ENCODE data around the gene TLR4. TPM values are rescaled to one million over a fixed set of nuclear protein-coding genes. Genes with fewer than 3 reads are reported as not detected.

TLR4 gene
- total and polyA plus RNA-seq, 2 experiments from 2014 or later = 0.06 to 0.17 TPM

- Histone ChIP-seq H3F3A (replicated peaks; ENCODE audit: low read depth) (no peaks in the 10 kb centered on the region), H3K27ac (ENCODE audit: low read depth) (no peak overlapping the region), H3K36me3 (ENCODE audit: insufficient read depth) (no peaks in the 10 kb centered on the region), H3K79me2 (replicated peaks; ENCODE audit: insufficient read depth) (no peaks in the 10 kb centered on the region), H4K20me1 (replicated peaks; ENCODE audit: insufficient read depth) (no peaks in the 10 kb centered on the region), H3K27me3 (ENCODE audit: insufficient read depth) (no peaks in the 10 kb centered on the region), H2AFZ (peak overlapping the region; percentile 40; the same call in 1 of the 2 replicates), H3K9me2 (ENCODE audit: insufficient read depth) (no peaks in the 10 kb centered on the region), H3K4me1 (ENCODE audit: insufficient read depth) (peaks cover 7% of the 10 kb centered on the region; the same call in 1 of the 2 replicates), H3K4me3 (no peak overlapping the region), H3K4me2 (no peak overlapping the region)
- Mint-ChIP-seq H3K27me3 (ENCODE audit: insufficient read depth, low read depth, poor library complexity) (no peaks in the 10 kb centered on the region), H3K36me3 (ENCODE audit: low read depth) (no peaks in the 10 kb centered on the region), H3K27ac (peak overlapping the region; percentile 18; the same call in 1 of the 2 replicates), H3K4me3 (no peak overlapping the region), H3K9me3 (peaks cover 42% of the 10 kb centered on the region), H3K4me1 (peaks cover 10% of the 10 kb centered on the region)
- ATAC-seq = no peak
- TF ChIP-seq ZNF331 (CRISPR knock-in tag; IDR thresholded peaks at IDR 0.05; ENCODE audit: low read depth) = no peak
- no peak for TF ChIP-seq POLR2AphosphoS5 (IDR thresholded peaks at IDR 0.05; ENCODE audit: low read depth)
- TF ChIP-seq EZH2phosphoT487 (IDR thresholded peaks at IDR 0.05; ENCODE audit: unreplicated experiment) = no peak
- no peak for TF ChIP-seq CREB1 (CRISPR knock-in tag; IDR thresholded peaks at IDR 0.05; ENCODE audit: low read depth)
- TF ChIP-seq CTCF (conservative IDR thresholded peaks at IDR 0.05; ENCODE audit: low read depth in 2 of 2) = no peak
- no peak for TF ChIP-seq NANOG (IDR thresholded peaks at IDR 0.05; ENCODE audit: borderline replicate concordance)
- TF ChIP-seq REST (IDR thresholded peaks at IDR 0.05; ENCODE audit: unreplicated experiment) = no peak
- no peak for TF ChIP-seq EZH2 (IDR thresholded peaks at IDR 0.05; ENCODE audit: low read depth, unreplicated experiment)
- no peak for TF ChIP-seq JUNB (IDR thresholded peaks at IDR 0.05; ENCODE audit: unreplicated experiment)
- no peak for TF ChIP-seq ZNF114 (CRISPR knock-in tag; IDR thresholded peaks at IDR 0.05)
- no peak for DNase-seq (ENCODE audit: low spot score)
These were observed 2.4 kb downstream of the TLR4 start for GRCh38 chr9:117706421-117707116.

GRCh38 chr9:117707561-117707960 lies 3.4 kb downstream of the TLR4 start:
- no peaks in the 10 kb centered on the region for H3K36me3 Mint-ChIP-seq (ENCODE audit: low read depth)
- Histone ChIP-seq H3K4me2 (no peak overlapping the region), H3K36me3 (ENCODE audit: insufficient read depth) (no peaks in the 10 kb centered on the region), H3K4me1 (ENCODE audit: insufficient read depth) (peaks cover 7% of the 10 kb centered on the region; the same call in 1 of the 2 replicates), H3F3A (replicated peaks; ENCODE audit: low read depth) (no peaks in the 10 kb centered on the region), H3K9me2 (ENCODE audit: insufficient read depth) (0 out of 2 replicates have a peak, but pooled peaks cover 5% of the 10 kb centered on the region), H2AFZ (no peak overlapping the region), H4K20me1 (replicated peaks; ENCODE audit: insufficient read depth) (no peaks in the 10 kb centered on the region), H3K27ac (ENCODE audit: low read depth) (no peak overlapping the region), H3K27me3 (ENCODE audit: insufficient read depth) (no peaks in the 10 kb centered on the region), H3K79me2 (replicated peaks; ENCODE audit: insufficient read depth) (no peaks in the 10 kb centered on the region), H3K4me3 (no peak overlapping the region)
- DNase-seq (ENCODE audit: low spot score) (no peak), ATAC-seq (no peak)
- H3K4me1 Mint-ChIP-seq = peaks cover 10% of the 10 kb centered on the region
- H3K27me3 Mint-ChIP-seq (ENCODE audit: insufficient read depth, low read depth, poor library complexity) = no peaks in the 10 kb centered on the region
- H3K4me3 Mint-ChIP-seq = no peak overlapping the region
- peaks cover 44% of the 10 kb centered on the region for H3K9me3 Mint-ChIP-seq
- H3K27ac Mint-ChIP-seq = no peak overlapping the region
- no peak for TF ChIP-seq STAT1 (IDR thresholded peaks at IDR 0.05; ENCODE audit: unreplicated experiment)
- no peak for TF ChIP-seq CTCF (conservative IDR thresholded peaks at IDR 0.05; ENCODE audit: low read depth in 2 of 2)
- TF ChIP-seq JUNB (IDR thresholded peaks at IDR 0.05; ENCODE audit: unreplicated experiment) = no peak
- TF ChIP-seq ETS1 (IDR thresholded peaks at IDR 0.05) = no peak
- TF ChIP-seq EZH2phosphoT487 (IDR thresholded peaks at IDR 0.05; ENCODE audit: unreplicated experiment) = no peak
- TF ChIP-seq NANOG (IDR thresholded peaks at IDR 0.05; ENCODE audit: borderline replicate concordance) = no peak
- TF ChIP-seq EZH2 (IDR thresholded peaks at IDR 0.05; ENCODE audit: low read depth, unreplicated experiment) = no peak

Measured in GM23338 (cell line).